GM12801 (cell line): Measurements from ENCODE around the gene LRFN4.

Experiments used
- TF ChIP-seq, protein P1 (sequence below): IDR thresholded peaks from one replicate; pipeline ENCODE4 v1.5.1; 2011; ENCODE audit warnings: control low read depth; ENCODE audit not compliant: insufficient read length; ENCODE audit errors: extremely low read depth

Gene LRFN4

GRCh38 chr11:66861774-66862558 lies 5.1 kb downstream of the LRFN4 start:
- TF ChIP-seq, protein P1, sequence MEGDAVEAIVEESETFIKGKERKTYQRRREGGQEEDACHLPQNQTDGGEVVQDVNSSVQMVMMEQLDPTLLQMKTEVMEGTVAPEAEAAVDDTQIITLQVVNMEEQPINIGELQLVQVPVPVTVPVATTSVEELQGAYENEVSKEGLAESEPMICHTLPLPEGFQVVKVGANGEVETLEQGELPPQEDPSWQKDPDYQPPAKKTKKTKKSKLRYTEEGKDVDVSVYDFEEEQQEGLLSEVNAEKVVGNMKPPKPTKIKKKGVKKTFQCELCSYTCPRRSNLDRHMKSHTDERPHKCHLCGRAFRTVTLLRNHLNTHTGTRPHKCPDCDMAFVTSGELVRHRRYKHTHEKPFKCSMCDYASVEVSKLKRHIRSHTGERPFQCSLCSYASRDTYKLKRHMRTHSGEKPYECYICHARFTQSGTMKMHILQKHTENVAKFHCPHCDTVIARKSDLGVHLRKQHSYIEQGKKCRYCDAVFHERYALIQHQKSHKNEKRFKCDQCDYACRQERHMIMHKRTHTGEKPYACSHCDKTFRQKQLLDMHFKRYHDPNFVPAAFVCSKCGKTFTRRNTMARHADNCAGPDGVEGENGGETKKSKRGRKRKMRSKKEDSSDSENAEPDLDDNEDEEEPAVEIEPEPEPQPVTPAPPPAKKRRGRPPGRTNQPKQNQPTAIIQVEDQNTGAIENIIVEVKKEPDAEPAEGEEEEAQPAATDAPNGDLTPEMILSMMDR, result no peak

DNA sequence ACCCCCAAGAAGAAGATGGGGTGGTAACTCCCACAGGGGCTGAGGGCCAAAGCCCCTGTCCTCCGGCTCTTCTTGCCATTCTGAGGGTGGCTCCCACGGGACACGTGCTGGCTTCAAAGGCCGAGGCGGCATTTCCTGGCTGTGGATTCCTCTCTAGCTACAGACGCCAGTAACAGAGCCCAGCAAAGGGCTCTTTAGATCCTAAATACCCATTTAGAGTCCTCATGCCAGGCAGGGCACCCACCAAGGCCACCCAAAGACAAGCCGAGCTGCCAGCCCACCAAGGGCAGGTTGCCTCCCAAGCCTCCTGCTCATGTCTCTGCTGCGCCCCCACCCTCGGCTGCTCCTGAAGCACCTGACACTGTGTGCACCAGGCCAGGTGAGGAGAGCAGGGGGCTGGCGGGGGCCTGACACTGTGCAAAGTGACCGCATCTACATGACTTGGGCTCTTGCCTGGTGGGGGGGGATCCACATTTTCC lies 5.7 kb downstream of the LRFN4 start:
- TF ChIP-seq, protein P1, result no peak

GRCh38 chr11:66863428-66864125 lies 6.7 kb downstream of the LRFN4 start:
- TF ChIP-seq, protein P1, result no peak

GRCh38 chr11:66864172-66864901 lies 7.5 kb downstream of the LRFN4 start:
- TF ChIP-seq, protein P1, result no peak

- TF ChIP-seq, protein P1, result no peak
These were observed 8.2 kb downstream of the LRFN4 start for GRCh38 chr11:66864924-66865697.

- TF ChIP-seq, protein P1, result no peak
These were observed 9.1 kb downstream of the LRFN4 start for GRCh38 chr11:66866007-66866406.

GRCh38 chr11:66866511-66866986 lies 9.7 kb downstream of the LRFN4 start:
- TF ChIP-seq, protein P1, result no peak
